Measurements from ENCODE around the gene SEL1L. TPM values are rescaled to one million over a fixed set of nuclear protein-coding genes. Genes with fewer than 3 reads are reported as not detected.

Gene SEL1L
- total and polyA plus RNA-seq, 2 of the 13 experiments (the other 11 are each of a cell fraction or from before 2014, with no cell fraction given), result 15.3 to 61.0 TPM

DNA sequence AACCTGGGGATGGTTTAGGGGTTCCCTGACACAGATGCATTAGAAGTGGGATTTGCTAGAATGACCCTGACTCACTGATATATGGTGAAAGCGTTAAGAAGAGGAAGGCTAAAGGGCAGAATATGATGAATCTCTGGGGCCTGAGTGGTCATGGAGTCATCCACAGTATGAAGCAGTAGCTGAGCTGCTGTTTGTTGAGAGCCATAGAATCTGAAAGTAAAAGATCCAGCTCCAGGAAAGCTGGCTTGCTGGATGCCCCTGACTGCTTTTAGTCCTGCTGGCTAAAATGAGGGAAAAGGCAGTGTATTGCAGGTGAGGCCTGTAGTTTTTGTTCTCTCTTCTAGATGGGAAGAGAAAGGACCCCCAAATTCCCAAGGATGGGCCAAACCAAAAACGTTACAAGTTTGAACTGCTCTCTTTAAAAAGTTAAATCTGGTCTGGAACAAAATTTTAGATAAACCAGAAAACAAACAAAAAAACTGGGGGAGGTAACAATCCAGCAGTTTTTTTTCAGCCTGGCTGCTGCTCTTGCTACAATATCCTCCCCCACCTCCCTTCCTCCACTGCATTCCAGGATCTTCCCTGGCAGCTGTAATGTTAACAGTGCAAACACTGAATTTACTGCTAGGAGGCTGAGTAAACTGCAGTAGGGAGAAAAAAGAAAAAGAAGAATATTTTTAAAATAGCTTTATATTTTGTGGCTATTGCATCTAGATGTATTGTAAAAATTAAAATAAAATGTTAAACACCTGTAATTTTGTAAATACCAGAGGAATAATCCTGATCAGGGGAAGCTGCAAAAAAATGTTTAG is 16.5 kb downstream of the SEL1L start (continued):
- TF ChIP-seq, protein P1, sequence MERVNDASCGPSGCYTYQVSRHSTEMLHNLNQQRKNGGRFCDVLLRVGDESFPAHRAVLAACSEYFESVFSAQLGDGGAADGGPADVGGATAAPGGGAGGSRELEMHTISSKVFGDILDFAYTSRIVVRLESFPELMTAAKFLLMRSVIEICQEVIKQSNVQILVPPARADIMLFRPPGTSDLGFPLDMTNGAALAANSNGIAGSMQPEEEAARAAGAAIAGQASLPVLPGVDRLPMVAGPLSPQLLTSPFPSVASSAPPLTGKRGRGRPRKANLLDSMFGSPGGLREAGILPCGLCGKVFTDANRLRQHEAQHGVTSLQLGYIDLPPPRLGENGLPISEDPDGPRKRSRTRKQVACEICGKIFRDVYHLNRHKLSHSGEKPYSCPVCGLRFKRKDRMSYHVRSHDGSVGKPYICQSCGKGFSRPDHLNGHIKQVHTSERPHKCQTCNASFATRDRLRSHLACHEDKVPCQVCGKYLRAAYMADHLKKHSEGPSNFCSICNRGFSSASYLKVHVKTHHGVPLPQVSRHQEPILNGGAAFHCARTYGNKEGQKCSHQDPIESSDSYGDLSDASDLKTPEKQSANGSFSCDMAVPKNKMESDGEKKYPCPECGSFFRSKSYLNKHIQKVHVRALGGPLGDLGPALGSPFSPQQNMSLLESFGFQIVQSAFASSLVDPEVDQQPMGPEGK (CRISPR knock-in tag; IDR thresholded peaks at IDR 0.05), result peak; percentile 83
- TF ChIP-seq ZBTB43 (CRISPR knock-in tag; conservative IDR thresholded peaks at IDR 0.05) (no peak), SETDB1 (CRISPR knock-in tag; IDR thresholded peaks at IDR 0.05; ENCODE audit: borderline replicate concordance) (no peak), KDM3A (CRISPR knock-in tag; IDR thresholded peaks at IDR 0.05; ENCODE audit: low read depth) (no peak), ZNF367 (CRISPR knock-in tag; IDR thresholded peaks at IDR 0.05; ENCODE audit: borderline replicate concordance) (no peak), HNF4G (IDR thresholded peaks at IDR 0.05; ENCODE audit: borderline replicate concordance, low read depth, low read length) (peak; percentile 35; the same call in 1 of the 2 replicates), HNF4G (CRISPR knock-in tag; IDR thresholded peaks at IDR 0.05; ENCODE audit: borderline replicate concordance, low read depth) (no peak), PRMT3 (CRISPR knock-in tag; IDR thresholded peaks at IDR 0.05; ENCODE audit: borderline replicate concordance, low read depth) (no peak), ZNF274 (CRISPR knock-in tag; IDR thresholded peaks at IDR 0.05) (no peak), THAP11 (CRISPR knock-in tag; IDR thresholded peaks at IDR 0.05) (0 out of 2 replicates have a peak, but pooled peaks have one; percentile 33), TBX2 (CRISPR knock-in tag; IDR thresholded peaks at IDR 0.05; ENCODE audit: borderline replicate concordance) (0 out of 2 replicates have a peak, but pooled peaks have one; percentile 18), ZNF263 (CRISPR knock-in tag; IDR thresholded peaks at IDR 0.05) (no peak)
- TF ChIP-seq, protein P2, sequence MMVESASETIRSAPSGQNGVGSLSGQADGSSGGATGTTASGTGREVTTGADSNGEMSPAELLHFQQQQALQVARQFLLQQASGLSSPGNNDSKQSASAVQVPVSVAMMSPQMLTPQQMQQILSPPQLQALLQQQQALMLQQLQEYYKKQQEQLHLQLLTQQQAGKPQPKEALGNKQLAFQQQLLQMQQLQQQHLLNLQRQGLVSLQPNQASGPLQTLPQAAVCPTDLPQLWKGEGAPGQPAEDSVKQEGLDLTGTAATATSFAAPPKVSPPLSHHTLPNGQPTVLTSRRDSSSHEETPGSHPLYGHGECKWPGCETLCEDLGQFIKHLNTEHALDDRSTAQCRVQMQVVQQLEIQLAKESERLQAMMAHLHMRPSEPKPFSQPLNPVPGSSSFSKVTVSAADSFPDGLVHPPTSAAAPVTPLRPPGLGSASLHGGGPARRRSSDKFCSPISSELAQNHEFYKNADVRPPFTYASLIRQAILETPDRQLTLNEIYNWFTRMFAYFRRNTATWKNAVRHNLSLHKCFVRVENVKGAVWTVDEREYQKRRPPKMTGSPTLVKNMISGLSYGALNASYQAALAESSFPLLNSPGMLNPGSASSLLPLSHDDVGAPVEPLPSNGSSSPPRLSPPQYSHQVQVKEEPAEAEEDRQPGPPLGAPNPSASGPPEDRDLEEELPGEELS (CRISPR knock-in tag; IDR thresholded peaks at IDR 0.05), result peak; percentile 61
